IMR-90 (cell line): Measurements from ENCODE around the gene SCP2D1. TPM values are rescaled to one million over a fixed set of nuclear protein-coding genes. Genes with fewer than 3 reads are reported as not detected.

ENCODE experiments used
- ATAC-seq: fragments of 200-7000 bp; cut with Tn5 transposase; 2 replicates; pipeline ENCODE4 v1.9.1; 2020; ENCODE audit warnings: low read depth, mild to moderate bottlenecking, moderate library complexity
- BruUV-seq: library from RNA; stranded (reverse); fragments of 400-500 nt; replicated peaks from 2 replicates; lab custom pipeline; 2021; lab: Mats Ljungman, UMichigan
- CTCF ChIA-PET: fragments of 300-600 bp; formaldehyde crosslinking; extraction: SDS; loops from one replicate; lab custom pipeline; 2021; ENCODE audit warnings: antibody characterized with exemption; lab: Yijun Ruan, JAX
- POLR2A ChIA-PET: fragments of 300-600 bp; sonication (Branson Sonifier 250); formaldehyde crosslinking; loops from one replicate; lab custom pipeline; 2022; ENCODE audit warnings: antibody characterized with exemption; ENCODE audit not compliant: unreplicated experiment; lab: Charles Lee
- DNase-seq: peaks from one replicate; pipeline ENCODE4 v3.0.0; 2013
- H2AFZ ChIP-seq: replicated peaks from 2 replicates; pipeline ENCODE3; 2013; ENCODE audit warnings: low read length, mild to moderate bottlenecking; ENCODE audit not compliant: poor library complexity
- H2AK5ac ChIP-seq: 2 replicates; pipeline ENCODE4 v1.6.1; 2013; ENCODE audit warnings: low read depth, low read length, inconsistent platforms
- H2AK9ac ChIP-seq: replicated peaks from 2 replicates; pipeline ENCODE3; 2013; ENCODE audit warnings: mild to moderate bottlenecking, low read depth, low read length, moderate library complexity; ENCODE audit not compliant: poor library complexity
- H2BK120ac ChIP-seq: 2 replicates; pipeline ENCODE4 v1.6.1; 2013; ENCODE audit warnings: low read depth, low read length, inconsistent platforms
- H2BK15ac ChIP-seq: 3 replicates; pipeline ENCODE4 v1.6.1; 2013; ENCODE audit warnings: low read depth, low read length, inconsistent platforms
- H2BK20ac ChIP-seq: 2 replicates; pipeline ENCODE4 v1.6.1; 2013; ENCODE audit warnings: low read depth, mild to moderate bottlenecking, inconsistent platforms, low read length, moderate library complexity
- H2BK5ac ChIP-seq: 2 replicates; pipeline ENCODE4 v1.6.1; 2013; ENCODE audit warnings: mild to moderate bottlenecking, low read depth, low read length, inconsistent platforms; ENCODE audit not compliant: poor library complexity, severe bottlenecking
- H3K14ac ChIP-seq: replicated peaks from 2 replicates; pipeline ENCODE4 v1.6.1; 2013; ENCODE audit warnings: low read depth, low read length, inconsistent platforms
- H3K18ac ChIP-seq: 2 replicates; pipeline ENCODE4 v1.6.1; 2013; ENCODE audit warnings: low read depth, low read length, control low read depth
- H3K23ac ChIP-seq: 2 replicates; pipeline ENCODE4 v1.6.1; 2013; ENCODE audit warnings: low read depth, low read length, inconsistent platforms
- H3K27ac ChIP-seq: 2 replicates; pipeline ENCODE4 v1.5.1; 2013; ENCODE audit warnings: mild to moderate bottlenecking, control low read depth, low read length; ENCODE audit not compliant: insufficient read depth
- H3K27me3 ChIP-seq: 2 replicates; pipeline ENCODE4 v1.6.1; 2013; ENCODE audit warnings: low read length; ENCODE audit not compliant: control insufficient read depth, insufficient read depth
- H3K36me3 ChIP-seq: 2 replicates; pipeline ENCODE4 v1.6.1; 2013; ENCODE audit warnings: low read length, mixed read lengths; ENCODE audit not compliant: control insufficient read depth, insufficient read depth
- H3K4ac ChIP-seq: 2 replicates; pipeline ENCODE4 v1.6.1; 2013; ENCODE audit warnings: low read depth, low read length, inconsistent platforms
- H3K4me1 ChIP-seq: 2 replicates; pipeline ENCODE4 v1.6.1; 2013; ENCODE audit warnings: low read length, mixed read lengths; ENCODE audit not compliant: control insufficient read depth, insufficient read depth
- H3K4me2 ChIP-seq: 2 replicates; pipeline ENCODE4 v1.6.1; 2013; ENCODE audit warnings: low read depth, mild to moderate bottlenecking, control low read depth, low read length, moderate library complexity
- H3K4me3 ChIP-seq: 2 replicates; pipeline ENCODE4 v1.5.1; 2013; ENCODE audit warnings: low read depth, mild to moderate bottlenecking, control low read depth, low read length, moderate library complexity; ENCODE audit not compliant: insufficient read depth
- H3K56ac ChIP-seq: 2 replicates; pipeline ENCODE4 v1.6.1; 2013; ENCODE audit warnings: low read length, inconsistent platforms; ENCODE audit not compliant: insufficient read depth; ENCODE audit errors: extremely low read depth
- H3K79me1 ChIP-seq, 2 experiments: 2 replicates each; pipeline ENCODE4 v1.6.1; 2013; ENCODE audit warnings: low read length in 2 of 2, inconsistent platforms in 1 of 2, low read depth in 1 of 2
- H3K9ac ChIP-seq: 2 replicates; pipeline ENCODE4 v1.6.1; 2013; ENCODE audit warnings: low read depth, low read length, control low read depth
- H3K9me1 ChIP-seq: 2 replicates; pipeline ENCODE4 v1.6.1; 2013; ENCODE audit warnings: low read length, inconsistent platforms; ENCODE audit not compliant: insufficient read depth
- H3K9me3 ChIP-seq: 2 replicates; pipeline ENCODE4 v1.6.1; 2013; ENCODE audit warnings: low read length; ENCODE audit not compliant: control insufficient read depth, insufficient read depth
- H4K20me1 ChIP-seq: 2 replicates; pipeline ENCODE4 v1.6.1; 2013; ENCODE audit warnings: low read length, inconsistent platforms; ENCODE audit not compliant: insufficient read depth
- H4K5ac ChIP-seq: 2 replicates; pipeline ENCODE4 v1.6.1; 2013; ENCODE audit warnings: mild to moderate bottlenecking, low read depth, low read length, control low read depth
- H4K8ac ChIP-seq, 2 experiments: 2 replicates each; pipeline ENCODE4 v1.6.1; 2013; ENCODE audit warnings: low read depth in 2 of 2, low read length in 2 of 2, control low read depth in 1 of 2, inconsistent platforms in 1 of 2
- H4K91ac ChIP-seq: 2 replicates; pipeline ENCODE4 v1.6.1; 2013; ENCODE audit warnings: low read depth, low read length, inconsistent platforms; ENCODE audit not compliant: insufficient read depth
- CEBPB ChIP-seq: IDR thresholded peaks from 2 replicates; pipeline ENCODE4 v1.6.1; 2012; ENCODE audit warnings: low read depth, low read length, improper control_type of control experiment
- dilution Hi-C: fragments of 300-500 bp; cut with HindIII; formaldehyde crosslinking; loops from one replicate; pipeline ENCODE4 v1.14.3; 2018; ENCODE audit warnings: low sequenced_read_pairs; ENCODE audit not compliant: unreplicated experiment
- in situ Hi-C: fragments of 300-500 bp; cut with MboI; formaldehyde crosslinking; loops from 3 replicates; pipeline ENCODE4 v1.14.3; 2019; ENCODE audit warnings: low sequenced_read_pairs, inconsistent platforms, mixed read lengths
- intact Hi-C: fragments of 100-400 bp; cut with micrococcal nuclease; formaldehyde crosslinking; loops from 2 replicates; pipeline ENCODE4 v1.10.0; 2022
- polyA plus RNA-seq, 3 experiments: library from polyadenylated mRNA; depleted of rRNA; stranded (reverse); fragments of >200 nt; gene quantifications; 2 replicates each; pipeline ENCODE4 v1.2.3, GENCODE V29; 2012; ENCODE audit warnings: low replicate concordance in 1 of 3
- total RNA-seq: library from RNA; depleted of rRNA; stranded (reverse); fragments of >200 nt; gene quantifications from 2 replicates; pipeline ENCODE4 v1.2.3, GENCODE V29; 2012

The SCP2D1 gene
- total and polyA plus RNA-seq, 2 of the 4 experiments (the other 2 are of a cell fraction) = not detected

GRCh38 chr20:18788021-18788420 lies 25.6 kb upstream of the SCP2D1 start:
- H2BK20ac ChIP-seq = no peak overlapping the region
- no peak overlapping the region for H3K56ac ChIP-seq
- no peak overlapping the region for H3K18ac ChIP-seq
- no peak for ATAC-seq
- no peaks in the 10 kb centered on the region for H3K36me3 ChIP-seq
- H3K79me1 ChIP-seq = no peaks in the 10 kb centered on the region
- no peak overlapping the region for H3K23ac ChIP-seq
- in situ Hi-C loops = no loop called here
- H3K9ac ChIP-seq = no peak overlapping the region
- TF ChIP-seq CEBPB = no peak
- H3K4me1 ChIP-seq = no peaks in the 10 kb centered on the region
- no peak overlapping the region for H4K5ac ChIP-seq
- H3K14ac ChIP-seq = no peak overlapping the region
- H3K4me2 ChIP-seq = no peak overlapping the region
- no peaks in the 10 kb centered on the region for H3K9me1 ChIP-seq
- H3K4me3 ChIP-seq = no peak overlapping the region
- no peaks in the 10 kb centered on the region; the same call in none of the 2 replicates for H3K27me3 ChIP-seq
- POLR2A ChIA-PET = no interaction called here
- H2AK9ac ChIP-seq = no peak overlapping the region
- no peaks in the 10 kb centered on the region for H3K9me3 ChIP-seq
- H2BK5ac ChIP-seq = no peak overlapping the region
- CTCF ChIA-PET = no interaction called here
- dilution Hi-C loops = no loop called here
- H4K91ac ChIP-seq = no peak overlapping the region
- no peak overlapping the region for H2BK15ac ChIP-seq
- no peak overlapping the region for H2BK120ac ChIP-seq
- no peak overlapping the region for H2AK5ac ChIP-seq
- H4K20me1 ChIP-seq = no peaks in the 10 kb centered on the region
- no peak for DNase-seq
- BruUV-seq = no TSS peak
- H2AFZ ChIP-seq = no peak overlapping the region
- H4K8ac ChIP-seq = no peak overlapping the region
- intact Hi-C loops = no loop called here
- no peak overlapping the region for H3K4ac ChIP-seq
- H3K27ac ChIP-seq = no peak overlapping the region
